GM21447 (cell line): ENCODE data around the gene DCHS2.

ENCODE experiments used
- ATAC-seq: cut with Tn5 transposase; IDR thresholded peaks from one replicate; pipeline ENCODE4 v1.9.1; 2021; ENCODE audit not compliant: unreplicated experiment

Gene DCHS2

DNA sequence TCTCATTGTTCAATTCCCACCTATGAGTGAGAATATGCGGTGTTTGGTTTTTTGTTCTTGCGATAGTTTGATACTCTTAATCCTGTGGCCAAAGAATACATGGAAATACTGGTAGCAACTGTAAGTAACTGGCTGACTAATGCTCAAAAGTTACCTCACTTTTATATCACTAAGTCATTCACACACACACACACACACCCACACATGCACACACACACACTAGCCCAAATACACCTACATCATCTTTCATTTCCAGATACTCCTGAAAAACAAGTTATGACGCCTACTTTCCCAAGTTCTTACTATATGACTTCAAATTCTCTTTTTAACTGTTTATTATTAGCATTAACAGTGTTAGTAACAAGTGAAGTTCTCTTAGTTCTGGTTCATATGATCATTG is 101.3 kb downstream of the DCHS2 start:
- ATAC-seq, result no peak

DNA sequence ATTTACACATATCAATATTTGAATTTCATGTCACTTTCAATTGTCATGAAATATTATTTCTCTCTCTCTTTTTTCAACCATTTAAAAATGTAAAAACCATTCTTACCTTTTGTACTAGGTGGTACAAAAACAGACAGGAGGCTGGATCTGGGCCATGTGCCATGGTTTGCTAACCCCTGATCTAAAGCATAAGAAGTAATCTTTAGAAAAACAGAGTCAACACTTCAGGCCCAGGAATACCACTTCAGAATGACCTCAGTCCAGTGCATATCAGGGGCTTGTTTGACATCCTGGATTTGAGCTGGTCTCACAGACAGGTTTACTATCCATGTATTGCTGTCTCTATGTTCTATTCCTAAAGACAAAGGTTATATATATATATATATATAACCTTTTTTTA is 102.5 kb downstream of the DCHS2 start:
- ATAC-seq, result no peak

DNA sequence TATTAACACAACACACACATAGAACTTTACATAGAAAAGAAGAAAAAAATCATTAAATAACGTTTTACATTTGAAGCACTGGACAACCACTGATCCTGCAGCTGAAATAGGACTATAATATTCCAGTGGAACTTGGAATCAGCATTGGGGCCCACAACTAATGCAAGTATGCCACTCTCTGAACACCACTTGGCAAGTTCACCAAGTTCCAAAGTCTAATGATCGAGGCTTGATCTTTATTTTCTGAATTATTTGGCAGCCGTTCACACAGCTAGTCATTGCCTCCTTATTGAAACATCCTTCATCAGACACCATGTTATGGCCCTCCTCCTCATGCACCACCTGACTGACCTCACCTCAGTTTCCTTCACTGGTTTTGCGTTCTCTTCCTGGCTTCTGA is 107.6 kb downstream of the DCHS2 start:
- ATAC-seq, result no peak

DNA sequence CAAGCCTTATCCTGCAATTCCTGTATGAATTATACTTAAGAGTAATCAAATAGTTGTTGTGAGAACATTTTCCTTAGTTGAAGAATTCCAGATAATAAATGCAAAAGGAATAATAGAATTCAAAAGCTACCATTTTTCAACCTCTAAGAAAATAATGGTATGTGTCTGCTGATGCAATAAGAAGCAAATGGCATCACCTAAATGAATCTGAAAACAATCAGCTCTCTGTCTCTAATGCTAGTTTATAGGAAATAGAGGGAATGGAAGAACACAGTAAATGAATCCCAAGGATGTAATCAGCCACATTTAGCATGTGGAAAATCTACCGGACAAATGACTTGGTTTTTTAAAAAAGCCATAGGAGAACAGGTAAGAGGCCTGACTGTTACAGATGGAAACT is 115.1 kb downstream of the DCHS2 start:
- no peak for ATAC-seq

DNA sequence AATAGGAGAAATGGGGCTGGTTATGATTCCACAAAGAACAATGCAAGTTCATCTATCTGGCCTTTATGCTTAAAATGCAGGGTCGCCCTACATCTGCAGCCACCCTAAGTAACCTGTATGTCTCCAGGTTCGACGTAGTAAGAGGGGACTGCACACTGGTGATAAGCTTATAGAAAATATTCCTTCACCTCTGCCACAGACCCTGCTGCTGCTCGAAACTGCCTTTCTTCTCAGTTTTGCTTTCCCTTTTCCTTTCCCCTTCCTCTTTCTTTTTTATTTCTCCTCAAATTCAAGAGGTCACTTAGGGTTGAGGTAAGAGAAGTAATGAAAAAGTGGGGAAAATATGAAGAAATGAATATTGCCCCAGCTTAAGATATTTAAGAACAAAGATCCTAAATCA is 123.5 kb downstream of the DCHS2 start:
- peak; percentile 75 for ATAC-seq

DNA sequence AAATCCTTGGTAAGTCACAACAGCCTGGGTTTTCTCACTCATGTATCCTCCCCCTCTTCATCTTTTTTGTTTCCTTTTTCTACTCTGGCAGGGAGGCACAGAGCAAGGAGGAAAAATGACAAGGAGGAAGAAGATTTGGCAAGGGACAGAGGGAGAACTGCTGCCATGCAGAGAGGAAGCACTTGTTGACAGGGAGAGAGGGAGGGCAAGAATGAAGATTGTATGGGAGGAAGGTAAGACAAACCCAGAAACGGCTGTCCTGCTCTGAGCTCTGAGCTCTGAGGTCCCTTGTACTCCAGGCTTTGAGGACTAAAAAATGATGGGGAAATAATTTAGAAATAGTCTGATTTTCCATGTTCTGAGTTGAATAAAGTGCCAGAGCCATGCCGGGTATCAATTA is 123.9 kb downstream of the DCHS2 start:
- ATAC-seq, result no peak

DNA sequence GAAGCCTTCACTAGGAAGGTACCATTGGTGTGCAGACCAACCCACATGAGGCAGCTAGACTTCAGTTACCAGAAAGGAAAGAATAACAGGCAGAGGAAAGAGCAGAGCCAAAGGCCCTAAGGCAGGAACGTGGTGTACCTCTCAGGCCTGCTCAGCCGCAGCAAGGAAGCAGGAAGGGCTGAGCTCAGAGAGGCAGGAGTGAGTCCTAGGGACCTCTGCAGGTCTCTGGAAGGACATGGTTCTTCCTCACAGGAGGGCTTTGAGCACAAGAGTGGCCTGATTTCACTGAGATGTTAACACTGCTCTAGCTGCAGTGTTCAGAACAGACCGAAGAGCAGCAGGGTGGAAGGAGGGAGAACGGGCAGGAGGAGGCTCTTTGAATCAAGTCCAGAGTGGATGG is 124.6 kb downstream of the DCHS2 start:
- ATAC-seq, result no peak

DNA sequence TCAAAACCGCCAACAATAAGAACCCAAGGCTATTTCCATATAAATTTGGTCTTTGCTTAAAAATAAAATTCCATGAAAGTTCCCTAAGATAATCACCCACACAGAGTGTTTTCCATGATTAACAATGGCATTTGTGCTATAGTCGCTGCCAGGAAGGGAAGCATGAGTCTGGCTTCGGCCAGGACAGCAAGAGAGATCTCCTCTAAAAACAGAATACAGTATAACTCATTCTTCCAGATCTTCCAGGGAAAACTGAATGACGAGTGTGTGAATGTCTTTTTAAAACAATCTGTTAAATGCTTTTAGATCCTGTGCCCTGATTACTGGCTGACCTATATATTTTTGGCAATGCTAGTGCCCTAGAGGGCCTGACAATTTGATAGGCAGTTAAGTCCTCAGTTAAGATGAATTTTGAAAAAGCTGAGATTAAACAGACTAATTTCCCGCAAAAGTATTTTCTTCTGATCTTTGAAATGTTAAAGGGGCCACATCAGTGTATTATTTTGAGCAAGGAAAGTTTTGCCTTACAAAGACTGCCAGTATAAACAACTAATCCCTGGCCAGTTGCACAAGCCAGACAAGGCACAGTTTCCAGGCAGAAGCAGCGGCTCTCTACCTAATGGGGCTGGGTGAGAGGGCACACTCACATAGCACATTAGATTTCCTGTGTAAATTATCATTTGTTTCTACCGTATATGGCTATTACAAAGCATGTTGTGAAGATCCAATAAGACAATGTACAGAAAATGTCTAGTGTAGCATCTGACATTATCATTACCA is 127.3 kb downstream of the DCHS2 start:
- ATAC-seq, result no peak

DNA sequence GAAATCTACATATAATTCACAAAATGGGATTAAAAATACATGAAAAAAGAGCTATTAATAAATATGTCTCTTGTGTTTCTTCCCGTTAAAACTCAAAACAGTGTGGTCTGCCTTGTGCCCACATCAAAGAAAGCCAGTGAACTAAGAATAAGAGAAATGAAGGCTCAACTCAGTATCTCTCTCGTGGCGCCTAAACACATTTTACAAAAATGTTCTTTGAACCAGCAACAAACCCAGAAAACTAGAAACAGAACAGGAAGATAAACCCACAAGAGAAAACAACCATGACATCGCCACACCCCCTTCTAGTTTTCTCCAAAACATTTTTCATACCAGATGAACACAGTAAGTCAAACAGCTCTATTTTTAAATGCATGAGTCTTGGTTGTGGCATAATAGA is 130.1 kb downstream of the DCHS2 start:
- peak; percentile 81 for ATAC-seq

DNA sequence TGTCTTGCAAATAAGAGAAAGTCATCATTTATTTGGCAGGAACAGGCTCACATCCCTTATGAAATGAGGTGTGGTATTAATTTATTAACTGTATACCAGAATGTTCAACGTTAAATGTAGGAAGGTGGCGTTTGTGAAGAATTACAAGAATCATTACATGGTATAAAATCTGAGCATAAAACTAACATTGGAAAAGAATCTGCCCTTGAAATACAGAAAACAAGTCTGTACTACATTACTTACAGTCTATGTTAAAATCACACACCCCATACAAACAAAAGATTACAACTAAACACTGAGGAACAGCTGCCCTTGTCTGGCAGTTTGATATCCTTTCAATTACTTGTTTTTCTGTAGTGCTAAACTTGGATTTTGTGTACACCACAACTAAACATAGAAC is 131.1 kb downstream of the DCHS2 start:
- ATAC-seq, result no peak

DNA sequence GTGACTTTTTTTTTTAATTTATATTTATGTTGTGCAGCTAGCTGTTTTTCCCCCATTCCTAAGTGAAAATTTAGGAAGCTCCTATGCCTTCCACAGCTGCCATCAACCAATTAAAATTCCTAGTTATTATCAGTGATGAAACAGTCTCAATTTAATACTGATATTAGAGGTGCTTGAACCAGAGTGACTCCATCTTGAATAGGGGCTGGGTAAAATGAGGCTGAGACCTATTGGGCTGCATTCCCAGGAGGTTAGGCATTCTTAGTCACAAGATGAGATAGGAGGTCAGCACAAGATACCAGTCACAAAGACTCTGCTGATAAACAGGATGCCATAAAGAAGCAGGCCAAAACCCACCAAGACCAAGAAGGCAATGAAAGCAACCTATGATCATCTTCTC is 136.7 kb downstream of the DCHS2 start:
- ATAC-seq, result no peak

DNA sequence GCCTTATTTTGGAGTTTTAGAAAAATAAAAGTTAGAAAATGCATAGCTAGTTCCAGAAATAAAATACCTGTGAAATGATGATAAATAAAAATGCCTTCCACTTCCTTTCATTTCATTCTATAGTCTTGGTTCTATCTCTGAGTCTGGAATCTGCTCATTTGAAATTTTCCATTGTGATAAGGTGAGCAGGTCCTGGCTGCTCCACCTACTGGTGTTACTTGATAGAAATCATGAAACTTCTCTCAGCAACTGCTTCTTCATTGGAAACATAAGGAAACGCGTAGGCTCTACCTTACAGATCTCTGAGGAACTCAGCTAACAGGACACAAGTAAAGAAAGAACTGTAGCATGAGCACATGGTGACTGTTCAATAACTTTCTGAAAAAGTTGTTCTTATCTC is 141.8 kb downstream of the DCHS2 start:
- no peak for ATAC-seq

DNA sequence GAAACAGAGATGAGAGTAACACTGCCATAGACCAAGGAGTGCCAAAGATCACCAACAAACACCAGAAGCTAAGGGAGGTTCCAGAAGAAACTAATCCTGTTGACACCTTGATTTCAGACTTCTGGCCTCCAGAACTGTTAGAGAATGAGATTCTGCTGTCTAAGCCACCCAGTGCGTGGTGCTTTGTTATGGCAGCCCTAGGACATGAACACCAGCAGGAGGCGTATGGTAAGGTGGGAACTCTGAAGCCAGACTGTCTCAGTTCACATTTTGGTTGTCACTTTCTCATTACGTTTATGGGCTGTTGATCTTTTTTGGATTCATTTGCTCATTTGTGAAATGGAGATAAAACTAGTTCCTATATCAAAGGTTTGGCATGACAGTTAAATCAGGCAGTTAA is 142.9 kb downstream of the DCHS2 start:
- no peak for ATAC-seq

DNA sequence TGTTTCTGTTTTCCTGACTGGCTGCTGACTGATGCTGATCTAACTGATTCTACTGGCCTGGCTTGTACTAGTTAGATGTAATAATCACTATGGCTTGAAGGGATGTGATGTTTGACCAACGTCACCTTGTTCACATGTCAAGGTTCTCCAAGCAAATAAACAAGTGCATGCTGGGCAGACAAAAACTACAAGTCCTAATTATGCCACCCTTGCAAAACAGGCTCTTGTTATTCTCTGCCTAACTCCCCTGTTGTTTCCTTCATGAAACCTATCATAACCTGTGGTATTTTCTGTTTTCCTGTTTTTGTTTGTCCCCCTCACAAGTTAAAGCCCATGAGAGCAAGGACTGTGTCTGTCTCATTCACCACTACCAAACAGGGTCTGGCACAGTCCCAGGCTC is 146.2 kb downstream of the DCHS2 start:
- ATAC-seq, result no peak

DNA sequence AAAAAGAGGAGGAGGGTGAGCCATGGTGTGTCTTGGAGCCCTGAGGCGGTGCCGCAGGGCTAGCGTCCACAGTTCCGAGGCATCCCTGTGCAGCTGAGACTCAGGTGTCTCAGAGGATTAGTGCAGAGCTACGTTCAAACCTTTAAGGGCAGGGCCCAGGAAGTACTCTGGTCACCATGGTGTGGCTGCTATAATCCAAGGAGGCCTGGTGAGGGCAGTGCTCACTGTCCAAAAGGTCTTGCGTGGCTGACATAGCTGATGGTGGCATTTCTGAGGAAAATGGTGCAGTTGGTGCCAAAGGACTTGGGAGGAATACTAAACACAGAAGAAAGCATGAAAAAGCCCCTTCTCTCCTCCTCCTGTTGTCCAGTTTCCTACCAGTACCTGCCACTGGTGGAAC is 146.9 kb downstream of the DCHS2 start:
- ATAC-seq, result no peak

DNA sequence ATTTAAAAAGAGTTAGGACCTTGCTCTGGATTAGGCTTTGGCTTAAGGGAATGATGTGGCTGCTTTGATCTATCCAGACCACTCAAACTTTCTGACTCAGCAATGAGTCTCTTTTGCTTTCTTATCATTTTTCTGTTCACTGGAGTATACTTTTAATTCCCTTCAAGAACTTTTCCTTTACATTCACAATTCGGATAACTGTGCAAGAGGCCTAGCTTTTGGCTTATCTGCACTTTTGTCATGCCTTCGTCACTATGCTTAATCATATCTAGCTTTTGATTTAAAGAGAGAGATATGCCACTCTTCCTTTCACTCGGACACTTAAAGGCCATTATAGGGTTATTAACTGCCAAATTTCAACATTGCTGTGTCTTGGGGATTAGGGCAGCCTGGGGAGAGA is 147.9 kb downstream of the DCHS2 start:
- ATAC-seq, result no peak

DNA sequence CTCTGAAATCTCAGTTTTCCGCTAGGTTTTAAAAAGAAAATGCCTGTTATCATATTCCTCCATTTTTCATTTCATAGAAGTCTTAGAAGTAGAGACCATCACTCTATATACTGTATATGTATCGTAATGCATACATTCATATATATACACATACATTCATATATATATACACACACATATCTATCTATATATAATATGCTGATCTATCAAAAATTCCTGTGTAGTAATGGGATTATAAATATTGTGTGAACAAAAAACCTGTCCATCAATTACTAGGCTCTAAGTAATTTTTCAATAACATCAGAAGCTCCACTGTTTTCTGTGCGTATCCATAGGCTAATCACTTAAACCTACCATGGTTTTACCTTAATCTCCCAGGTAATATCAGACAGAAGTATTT is 150.2 kb downstream of the DCHS2 start:
- no peak for ATAC-seq

DNA sequence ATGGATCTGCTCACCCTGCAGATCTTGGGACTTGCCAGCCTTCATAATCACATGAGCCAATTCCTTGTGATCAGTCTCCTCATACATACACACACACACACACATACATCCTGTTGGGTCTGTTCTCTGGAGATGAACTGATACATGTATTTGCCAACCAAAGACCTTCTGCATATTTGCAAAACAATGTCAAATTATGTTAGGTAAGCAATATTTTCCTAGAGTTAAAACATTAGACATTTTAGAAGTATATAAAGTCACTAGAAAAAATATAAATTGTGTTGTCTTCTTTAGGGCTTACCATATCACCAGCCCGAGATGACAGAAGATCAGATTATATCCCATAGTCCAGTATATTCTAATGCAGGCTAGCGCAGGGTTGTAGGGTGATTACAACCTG is 156.0 kb downstream of the DCHS2 start:
- no peak for ATAC-seq

DNA sequence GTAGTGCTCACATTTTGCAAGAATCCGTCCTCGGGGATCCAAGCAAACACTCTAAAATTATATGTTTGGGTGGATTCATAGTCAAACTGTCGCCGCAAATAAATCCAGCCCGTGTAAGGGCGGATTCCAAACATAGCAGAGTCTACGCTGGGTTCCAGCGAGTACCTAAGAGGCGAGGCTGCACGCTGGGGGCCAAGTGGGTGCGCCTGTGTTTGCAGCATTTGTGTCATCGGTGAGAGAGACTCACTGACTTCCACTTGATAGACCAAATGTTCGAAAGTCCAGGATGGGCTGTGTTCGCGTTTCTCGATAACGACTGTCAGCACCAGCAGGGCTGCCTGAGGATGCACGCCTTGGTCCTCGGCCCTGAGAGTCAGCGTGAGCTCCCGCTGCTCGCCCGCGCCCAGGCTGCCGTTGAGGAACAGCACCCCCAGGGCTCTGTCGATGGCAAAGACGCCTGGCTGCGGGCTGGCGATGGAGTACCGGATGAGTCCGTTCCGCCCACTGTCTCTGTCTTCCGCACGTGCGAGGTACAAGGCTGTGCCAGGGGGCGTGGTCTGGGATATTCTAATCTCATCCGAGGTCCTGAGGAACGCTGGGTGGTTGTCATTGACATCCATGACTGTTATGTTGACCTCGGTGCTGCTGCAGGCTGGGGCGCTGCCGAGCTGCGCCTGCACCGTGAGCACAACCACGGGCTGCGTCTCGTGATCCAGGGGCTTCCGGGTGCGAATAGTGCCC is 158.7 kb downstream of the DCHS2 start:
- peak; percentile 92 for ATAC-seq

DNA sequence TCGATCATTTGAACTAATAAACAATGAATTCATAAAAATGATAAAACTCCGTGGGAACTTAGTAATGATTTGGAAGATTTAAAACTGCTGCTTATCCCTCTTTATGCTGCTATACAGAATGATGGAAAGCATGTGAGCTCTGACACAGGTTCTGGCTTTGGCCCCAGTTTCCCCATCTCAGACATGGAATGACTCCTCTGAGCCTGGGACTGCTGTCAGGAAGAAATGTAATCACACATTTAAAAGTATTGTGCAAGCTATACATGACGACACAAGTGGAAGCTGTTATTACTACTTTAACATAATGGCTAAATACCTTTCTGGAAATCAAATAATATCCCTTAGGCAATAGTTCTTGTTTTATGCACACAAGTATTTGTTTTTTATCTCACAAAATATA is 161.7 kb downstream of the DCHS2 start:
- ATAC-seq, result no peak

DNA sequence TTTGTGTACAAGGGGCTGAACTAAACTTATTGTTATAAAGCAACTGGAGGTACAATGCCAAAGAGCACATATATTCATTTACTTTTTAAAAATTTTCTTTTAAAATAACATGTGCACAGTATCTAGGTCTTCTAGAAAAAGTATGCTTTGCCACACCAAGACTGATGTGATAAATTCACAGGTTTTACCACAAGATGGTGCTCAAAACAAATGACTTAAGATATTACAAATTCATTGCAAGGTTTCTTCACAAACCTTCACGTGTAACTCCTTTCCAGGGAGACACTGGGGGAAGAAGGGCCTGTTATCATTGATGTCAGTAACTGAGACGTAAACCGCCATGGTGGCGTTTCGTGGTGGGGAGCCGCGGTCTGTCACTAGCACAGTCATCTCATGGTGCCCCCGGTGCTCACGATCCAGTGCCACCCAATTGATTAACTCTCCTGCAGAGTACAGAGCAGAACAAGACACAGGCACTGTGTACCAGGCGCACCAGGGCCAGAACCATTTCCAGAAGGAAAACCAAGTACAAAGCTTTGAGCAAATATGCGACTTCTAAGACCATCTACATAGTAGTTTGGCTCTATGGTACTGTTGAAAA is 162.2 kb downstream of the DCHS2 start:
- ATAC-seq, result no peak

DNA sequence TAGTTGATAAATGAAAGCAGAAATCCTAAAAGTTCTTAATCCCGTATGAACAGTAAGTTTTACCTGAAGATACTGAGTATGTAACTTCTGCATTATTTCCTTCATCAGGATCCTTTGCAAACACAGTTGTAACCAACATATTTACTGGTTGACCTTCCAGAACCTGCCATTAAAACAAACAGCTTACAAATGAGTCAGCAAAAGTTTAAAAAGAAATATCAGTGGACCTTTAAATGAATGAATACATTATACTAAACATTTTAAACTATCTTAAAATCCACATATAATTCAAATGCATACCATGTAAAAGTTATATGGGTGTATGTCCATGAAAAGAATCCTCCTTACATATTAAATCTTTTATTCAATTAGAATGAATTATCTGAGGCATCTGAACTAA is 163.6 kb downstream of the DCHS2 start:
- ATAC-seq, result no peak
